Thymus (tissue), 11 donors: ENCODE data around the gene TMEM181. TPM values are rescaled to one million over a fixed set of nuclear protein-coding genes. Genes with fewer than 3 reads are reported as not detected.
A peak's percentile ranks its signal among the peaks of the same experiment; 100 is the strongest.
"Not testable (repeated sequence)": the region's sequence is repeated elsewhere in the genome, so short reads cannot be mapped to it uniquely, and the experiment has no call there.

Experiments
- DNase-seq, 9 donors: peaks; one replicate each; pipeline ENCODE4 v3.0.0-alpha.2; 2013; ENCODE audit warnings: low spot score in 9 of 9, low read depth in 6 of 9, missing footprints in 1 of 9
- H3K27ac ChIP-seq, 2 donors: one replicate each; pipeline ENCODE4 v1.5.1; 2013; ENCODE audit warnings: control low read depth in 1 of 2, low read depth in 1 of 2, low read length in 1 of 2, mild to moderate bottlenecking in 1 of 2, moderate library complexity in 1 of 2
- H3K27me3 ChIP-seq, 2 donors: one replicate each; pipeline ENCODE4 v1.5.1; 2013; ENCODE audit warnings: low read length in 1 of 2; ENCODE audit not compliant: control insufficient read depth in 2 of 2, insufficient read depth in 1 of 2
- H3K36me3 ChIP-seq, 2 donors: one replicate each; pipeline ENCODE4 v1.5.1; 2013; ENCODE audit warnings: low read length in 1 of 2, mild to moderate bottlenecking in 1 of 2, moderate library complexity in 1 of 2; ENCODE audit not compliant: control insufficient read depth in 2 of 2, insufficient read depth in 2 of 2
- H3K4me1 ChIP-seq, 2 donors: one replicate each; pipeline ENCODE4 v1.5.1; 2013; ENCODE audit warnings: low read length in 2 of 2; ENCODE audit not compliant: control insufficient read depth in 2 of 2, insufficient read depth in 2 of 2
- H3K4me3 ChIP-seq, 2 donors: one replicate each; pipeline ENCODE4 v1.5.1; 2013; ENCODE audit warnings: low read length in 2 of 2, control low read depth in 1 of 2, mild to moderate bottlenecking in 1 of 2
- H3K9me3 ChIP-seq, 2 donors: one replicate each; pipeline ENCODE4 v1.5.1; 2013; ENCODE audit warnings: low read length in 1 of 2, mild to moderate bottlenecking in 1 of 2; ENCODE audit not compliant: control insufficient read depth in 2 of 2, insufficient read depth in 1 of 2
- WGBS: extraction: QIAGEN DNeasy Blood & Tissue Kit; methylation state at CpG from one replicate; pipeline ENCODE4 v1.1.7; 2013; 5-methylcytosine and 5-hydroxymethylcytosine counted together
- polyA plus RNA-seq: library from polyadenylated mRNA; stranded (reverse); fragments of 200-250 nt; gene quantifications from one replicate; pipeline ENCODE4 v1.2.3, GENCODE V29; 2013
- total RNA-seq: library from RNA; stranded (reverse); fragments of 120-200 nt; gene quantifications from one replicate; pipeline ENCODE4 v1.2.4, GENCODE V29; 2013
- donor health status: healthy.

Gene TMEM181
- total and polyA plus RNA-seq, 2 donors, result 8.6 to 21.0 TPM

GRCh38 chr6:158545043-158545966 lies 14.6 kb upstream of the TMEM181 start:
- Histone ChIP-seq H3K27ac (no peak overlapping the region), H3K36me3 (no peaks in the 10 kb centered on the region), H3K27me3 (peaks cover 0 to 16% of the 10 kb centered on the region in 2 donors), H3K4me1 (no peaks in the 10 kb centered on the region), H3K4me3 (no peak overlapping the region), H3K9me3 (peaks cover 0 to 3% of the 10 kb centered on the region in 2 donors)
- WGBS, result 90% methylated on average over 30 of the region's 30 CpGs
- no peak for DNase-seq

- peaks cover 0 to 6% of the 10 kb centered on the region in 2 donors for H3K27me3 ChIP-seq
- no peaks in the 10 kb centered on the region for H3K36me3 ChIP-seq
- H3K9me3 ChIP-seq, result no peaks in the 10 kb centered on the region
- H3K27ac ChIP-seq, result no peak overlapping the region
- 96% methylated on average over 9 of the region's 9 CpGs for WGBS
- DNase-seq, result no peak
- no peaks in the 10 kb centered on the region for H3K4me1 ChIP-seq
- H3K4me3 ChIP-seq, result no peak overlapping the region
Measured at GRCh38 chr6:158548418-158549161, 11.3 kb upstream of the TMEM181 start.

GRCh38 chr6:158552055-158552795 lies 7.7 kb upstream of the TMEM181 start:
- Histone ChIP-seq H3K4me1 (no peaks in the 10 kb centered on the region), H3K27ac (peak overlapping the region in 1 of 2 donors; percentile 7), H3K36me3 (no peaks in the 10 kb centered on the region), H3K27me3 (no peaks in the 10 kb centered on the region), H3K4me3 (no peak overlapping the region), H3K9me3 (no peaks in the 10 kb centered on the region)
- DNase-seq, result no peak
- WGBS, result 91% methylated on average over 6 of the region's 6 CpGs

- DNase-seq, result no peak
- H3K9me3 ChIP-seq, result no peaks in the 10 kb centered on the region
- no peaks in the 10 kb centered on the region for H3K4me1 ChIP-seq
- H3K4me3 ChIP-seq, result no peak overlapping the region
- H3K27ac ChIP-seq, result no peak overlapping the region
- no peaks in the 10 kb centered on the region for H3K36me3 ChIP-seq
- WGBS, result 95% methylated on average over 5 of the region's 5 CpGs
- H3K27me3 ChIP-seq, result no peaks in the 10 kb centered on the region
Measured at GRCh38 chr6:158552796-158553138, 7.1 kb upstream of the TMEM181 start.

- H3K9me3 ChIP-seq, result no peaks in the 10 kb centered on the region
- no peak overlapping the region for H3K27ac ChIP-seq
- no peak overlapping the region for H3K4me3 ChIP-seq
- no peaks in the 10 kb centered on the region for H3K27me3 ChIP-seq
- over 99% methylated on average over 4 of the region's 4 CpGs for WGBS
- H3K36me3 ChIP-seq, result no peaks in the 10 kb centered on the region
- H3K4me1 ChIP-seq, result peaks cover 0 to 5% of the 10 kb centered on the region in 2 donors
- no peak for DNase-seq
Measured at GRCh38 chr6:158554611-158555361, 5.1 kb upstream of the TMEM181 start.

GRCh38 chr6:158556113-158556512 lies 3.8 kb upstream of the TMEM181 start:
- no peaks in the 10 kb centered on the region for H3K27me3 ChIP-seq
- H3K27ac ChIP-seq, result no peak overlapping the region
- no peaks in the 10 kb centered on the region for H3K9me3 ChIP-seq
- H3K36me3 ChIP-seq, result no peaks in the 10 kb centered on the region
- no peak overlapping the region for H3K4me3 ChIP-seq
- no peak for DNase-seq
- whole genome bisulfite sequencing, result 90% methylated on average over 7 of the region's 7 CpGs
- H3K4me1 ChIP-seq, result peaks cover 4 to 10% of the 10 kb centered on the region in 2 donors

- not testable (repeated sequence) for H3K27ac ChIP-seq
Measured at GRCh38 chr6:158557110-158557509, 2.8 kb upstream of the TMEM181 start.

GRCh38 chr6:158557927-158558326 lies 2.0 kb upstream of the TMEM181 start:
- Histone ChIP-seq H3K36me3 (peaks cover 0 to 3% of the 10 kb centered on the region in 2 donors), H3K27me3 (no peaks in the 10 kb centered on the region), H3K4me3 (no peak overlapping the region), H3K4me1 (peaks cover 7 to 17% of the 10 kb centered on the region in 2 donors), H3K9me3 (no peaks in the 10 kb centered on the region), H3K27ac (no peak overlapping the region)
- DNase-seq, result no peak
- 97% methylated on average over 5 of the region's 5 CpGs for WGBS

More at GRCh38 chr6:158557110-158557509, 2.8 kb upstream of the TMEM181 start:
- not testable (repeated sequence) for H3K36me3 ChIP-seq, H3K4me3 ChIP-seq, DNase-seq, H3K9me3 ChIP-seq, H3K27me3 ChIP-seq
- 98% methylated on average over 3 of the region's 3 CpGs for WGBS
- H3K4me1 ChIP-seq, result peaks cover 7 to 17% of the 10 kb centered on the region in 2 donors
